K562 (cell line): ENCODE data around the gene LCE7A. TPM values are rescaled to one million over a fixed set of nuclear protein-coding genes. Genes with fewer than 3 reads are reported as not detected.

ENCODE experiments used
- ATAC-seq: fragments of 200-7000 bp; cut with Tn5 transposase; 3 replicates; pipeline ENCODE4 v1.9.1; 2020; ENCODE audit warnings: moderate library complexity
- BruUV-seq: library from RNA; stranded (reverse); fragments of 400-500 nt; replicated peaks from 2 replicates; lab custom pipeline; 2021; lab: Mats Ljungman, UMichigan
- CTCF ChIA-PET: fragments of 300-600 bp; formaldehyde crosslinking; extraction: SDS; loops from one replicate; lab custom pipeline; 2021; ENCODE audit warnings: low intra/inter-chr PET ratio; lab: Yijun Ruan, JAX
- POLR2A ChIA-PET: fragments of 300-600, 350-650 bp; sonication (Branson Sonifier 250); formaldehyde crosslinking; extraction: SDS; loops from one replicate; lab custom pipeline; 2021; ENCODE audit warnings: antibody characterized with exemption, inconsistent platforms; lab: Yijun Ruan, JAX
- DNase-seq, 4 experiments: peaks; one replicate each; pipeline versions ENCODE4 v3.0.0 to v3.0.0-alpha.2; 2011 to 2018; ENCODE audit warnings: low spot score in 3 of 4, mixed read lengths in 3 of 4; ENCODE audit errors: extremely low read depth in 1 of 4
- FAIRE-seq: peaks from 2 replicates; lab custom pipeline; 2011; peaks lifted over from hg19 to GRCh38; lab: Jason Lieb, UNC
- H2AFZ ChIP-seq: 2 replicates; pipeline ENCODE4 v1.6.0; 2011; ENCODE audit warnings: low read depth, low read length, control low read depth, inconsistent platforms
- H3K27ac ChIP-seq: fragments of 200-600 bp; 3 replicates; pipeline ENCODE4 v1.8.0; 2011; ENCODE audit warnings: low read depth, mild to moderate bottlenecking, control low read depth, inconsistent platforms, low read length, moderate library complexity, mixed read lengths; ENCODE audit errors: extremely low read depth
- H3K27me3 ChIP-seq, 2 experiments: fragments of 300-600 bp in 1 of 2; 2 replicates in 1 of 2; 3 replicates in 1 of 2; pipeline versions ENCODE4 v1.6.0 to v1.8.0; 2011; ENCODE audit warnings: inconsistent platforms in 2 of 2, low read length in 2 of 2, mild to moderate bottlenecking in 1 of 2, mixed read lengths in 1 of 2, moderate library complexity in 1 of 2; ENCODE audit not compliant: control insufficient read depth in 2 of 2, insufficient read depth in 2 of 2
- H3K36me3 ChIP-seq: fragments of 300-600 bp; 3 replicates; pipeline ENCODE4 v1.8.0; 2011; ENCODE audit warnings: mild to moderate bottlenecking, low read length, inconsistent platforms; ENCODE audit not compliant: control insufficient read depth, insufficient read depth
- H3K4me1 ChIP-seq, 2 experiments: fragments of 200-600 bp in 1 of 2; replicated peaks in 1 of 2; 2 replicates in 1 of 2; 3 replicates in 1 of 2; pipeline versions ENCODE4 v1.5.1 to v1.8.0; 2011; ENCODE audit warnings: inconsistent platforms in 2 of 2, low read length in 2 of 2, mild to moderate bottlenecking in 1 of 2, mixed read lengths in 1 of 2, moderate library complexity in 1 of 2; ENCODE audit not compliant: control insufficient read depth in 2 of 2, insufficient read depth in 2 of 2
- H3K4me2 ChIP-seq: 2 replicates; pipeline ENCODE4 v1.6.1; 2011; ENCODE audit warnings: low read length, control low read depth, inconsistent platforms, mixed read lengths; ENCODE audit not compliant: insufficient read depth
- H3K4me3 ChIP-seq: fragments of 200-600 bp; sonication (generic), shearing (Covaris generic); 2 replicates; pipeline ENCODE4 v1.5.1; 2016; ENCODE audit warnings: control low read depth, inconsistent platforms
- H3K79me2 ChIP-seq: fragments of 200-600 bp; 3 replicates; pipeline ENCODE4 v1.8.0; 2011; ENCODE audit warnings: low read length, inconsistent platforms; ENCODE audit not compliant: control insufficient read depth, insufficient read depth
- H3K9ac ChIP-seq, 2 experiments: 2 replicates each; pipeline versions ENCODE4 v1.6.0 to v1.6.1; 2011; ENCODE audit warnings: low read depth in 2 of 2, low read length in 2 of 2, control low read depth in 1 of 2, inconsistent platforms in 1 of 2, mild to moderate bottlenecking in 1 of 2, mixed read lengths in 1 of 2; ENCODE audit not compliant: insufficient read depth in 1 of 2
- H3K9me1 ChIP-seq: one replicate; pipeline ENCODE4 v1.6.0; 2011; ENCODE audit warnings: inconsistent platforms, mild to moderate bottlenecking, low read length, moderate library complexity; ENCODE audit not compliant: control insufficient read depth, insufficient read depth
- H3K9me3 ChIP-seq: replicated peaks from 2 replicates; pipeline ENCODE4 v1.5.1; 2011; ENCODE audit warnings: low read depth, low read length, inconsistent platforms; ENCODE audit not compliant: control insufficient read depth, insufficient read depth
- H4K20me1 ChIP-seq: replicated peaks from 2 replicates; pipeline ENCODE4 v1.6.1; 2011; ENCODE audit warnings: low read length, inconsistent platforms, mixed read lengths; ENCODE audit not compliant: control insufficient read depth, insufficient read depth
- BRCA1 ChIP-seq, 2 experiments: fragments of 450-650 bp in 1 of 2; sonication (generic) in 1 of 2; formaldehyde crosslinking in 1 of 2; IDR thresholded peaks; 2 replicates each; pipeline versions ENCODE4 v1.5.0 to v1.6.1; 2017 to 2020; ENCODE audit warnings: mild to moderate bottlenecking in 1 of 2, missing genetic modification reagents in 1 of 2
- HDAC3 ChIP-seq: fragments of 450-650 bp; IDR thresholded peaks from 2 replicates; pipeline ENCODE4 v1.6.1; 2018; ENCODE audit warnings: borderline replicate concordance, mild to moderate bottlenecking, moderate library complexity; ENCODE audit not compliant: partially characterized antibody
- HMG20A ChIP-seq: fragments of 450-650 bp; formaldehyde crosslinking; conservative IDR thresholded peaks from 2 replicates; pipeline ENCODE4 v1.4.0; 2020; ENCODE audit warnings: mild to moderate bottlenecking, mixed read lengths
- NFIX ChIP-seq: fragments of 250-450 bp; sonication (Bioruptor Pico); IDR thresholded peaks from 2 replicates; pipeline ENCODE4 v1.4.0; 2020; ENCODE audit warnings: low read depth, mild to moderate bottlenecking, moderate library complexity
- NR0B1 ChIP-seq: fragments of 450-650 bp; IDR thresholded peaks from one replicate; pipeline ENCODE4 v1.6.1; 2018; ENCODE audit warnings: mild to moderate bottlenecking, moderate library complexity; ENCODE audit not compliant: partially characterized antibody
- NR2C2 ChIP-seq, 2 experiments: fragments of 200-800 bp in 1 of 2; sonication (Bioruptor generic) in 1 of 2; sonication (generic) in 1 of 2; formaldehyde crosslinking in 1 of 2; IDR thresholded peaks; 2 replicates each; pipeline versions ENCODE4 v1.6.1 to v1.8.0; 2016 to 2022; ENCODE audit warnings: mild to moderate bottlenecking in 1 of 2, missing compliant biosample characterization in 1 of 2, missing genetic modification characterization in 1 of 2, missing genetic modification reagents in 1 of 2
- THRB ChIP-seq: fragments of 450-650 bp; formaldehyde crosslinking; conservative IDR thresholded peaks from 2 replicates; pipeline ENCODE4 v1.4.0; 2022; ENCODE audit warnings: mild to moderate bottlenecking, missing genetic modification characterization
- U2AF1 ChIP-seq: fragments of 200-400 bp; formaldehyde crosslinking; optimal IDR thresholded peaks from 2 replicates; pipeline ENCODE3; 2017; ENCODE audit warnings: mild to moderate bottlenecking, low read depth, low read length, moderate library complexity
- ZC3H11A ChIP-seq: IDR thresholded peaks from 2 replicates; pipeline ENCODE4 v1.6.1; 2012; ENCODE audit warnings: low read depth, low read length, improper control_type of control experiment
- ZFPM2 ChIP-seq: fragments of 250-450 bp; sonication (Bioruptor Pico); IDR thresholded peaks from 2 replicates; pipeline ENCODE4 v1.5.1; 2022; ENCODE audit warnings: mild to moderate bottlenecking
- ZNF146 ChIP-seq: IDR thresholded peaks from one replicate; pipeline ENCODE4 v1.6.1; 2018; ENCODE audit warnings: missing compliant biosample characterization; ENCODE audit not compliant: unreplicated experiment
- WGBS: fragments of 100-300 bp; shearing (Covaris generic); methylation state at CpG from one replicate; pipeline ENCODE4 v1.1.6; 2016; ENCODE audit warnings: low coverage, mixed read lengths; ENCODE audit not compliant: insufficient coverage; ENCODE audit errors: missing lambda C conversion rate; 5-methylcytosine and 5-hydroxymethylcytosine counted together
- in situ Hi-C: fragments of 300-500 bp; cut with MboI; formaldehyde crosslinking; loops from 4 replicates; pipeline ENCODE4 v1.15.0; 2018; ENCODE audit warnings: inconsistent platforms, mixed read lengths
- intact Hi-C: fragments of 100-400 bp; cut with micrococcal nuclease; formaldehyde crosslinking; loops from 2 replicates; pipeline ENCODE4 v1.14.2; 2022
- polyA plus RNA-seq, 8 experiments: library from polyadenylated mRNA; depleted of rRNA in 4 of 8; stranded (reverse) in 5 of 8; unstranded in 3 of 8; fragments of >200 nt; fragmentation: Nextera tagmentation in 2 of 8; fragmentation: Illumina TruSeq in 1 of 8; extraction: Ambion mirVana in 2 of 8; extraction: Trizol in 1 of 8; gene quantifications; 2 replicates each; pipeline versions ENCODE4 v1.2.1 to v1.2.3, GENCODE V29; 2011 to 2014; ENCODE audit warnings: inconsistent platforms in 1 of 8, missing spikeins in 1 of 8
- total RNA-seq, 7 experiments: library from RNA; depleted of rRNA in 6 of 7; stranded (reverse); fragments of >200 nt in 6 of 7; fragmentation: Illumina TruSeq in 2 of 7; extraction: Trizol in 2 of 7; gene quantifications; 2 replicates each; pipeline versions ENCODE4 v1.2.1 to v1.2.3, GENCODE V29; 2011 to 2021; ENCODE audit warnings: low replicate concordance in 1 of 7
- TF ChIP-seq, protein P1 (sequence below): fragments of 450-650 bp; IDR thresholded peaks from 2 replicates; pipeline ENCODE4 v1.6.1; 2014; ENCODE audit warnings: low read depth, mild to moderate bottlenecking, moderate library complexity, borderline replicate concordance

Gene LCE7A
- total and polyA plus RNA-seq, 9 of the 15 experiments (the other 6 are each of a cell fraction or from before 2014, with no cell fraction given), result not detected

- Histone ChIP-seq H3K79me2 (no peaks in the 10 kb centered on the region), H2AFZ (no peak within 1 kb of the TSS), H3K9ac (no peak within 1 kb of the TSS), H3K27me3 (no peaks in the 10 kb centered on the region; a peak in 1 of 5 replicates), H3K36me3 (no peaks in the 10 kb centered on the region), H3K9me3 (no peaks in the 10 kb centered on the region), H3K4me2 (no peak within 1 kb of the TSS), H3K9me1 (no peaks in the 10 kb centered on the region), H4K20me1 (no peaks in the 10 kb centered on the region), H3K4me1 (no peaks in the 10 kb centered on the region), H3K4me3 (no peak within 1 kb of the TSS), H3K27ac (no peak within 1 kb of the TSS)
- intact Hi-C loops (no loop called here), in situ Hi-C loops (no loop called here)
- CTCF ChIA-PET, result no interaction called here
- TF ChIP-seq, protein P1, sequence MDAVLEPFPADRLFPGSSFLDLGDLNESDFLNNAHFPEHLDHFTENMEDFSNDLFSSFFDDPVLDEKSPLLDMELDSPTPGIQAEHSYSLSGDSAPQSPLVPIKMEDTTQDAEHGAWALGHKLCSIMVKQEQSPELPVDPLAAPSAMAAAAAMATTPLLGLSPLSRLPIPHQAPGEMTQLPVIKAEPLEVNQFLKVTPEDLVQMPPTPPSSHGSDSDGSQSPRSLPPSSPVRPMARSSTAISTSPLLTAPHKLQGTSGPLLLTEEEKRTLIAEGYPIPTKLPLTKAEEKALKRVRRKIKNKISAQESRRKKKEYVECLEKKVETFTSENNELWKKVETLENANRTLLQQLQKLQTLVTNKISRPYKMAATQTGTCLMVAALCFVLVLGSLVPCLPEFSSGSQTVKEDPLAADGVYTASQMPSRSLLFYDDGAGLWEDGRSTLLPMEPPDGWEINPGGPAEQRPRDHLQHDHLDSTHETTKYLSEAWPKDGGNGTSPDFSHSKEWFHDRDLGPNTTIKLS, result no peak
- TF ChIP-seq NR0B1 (no peak), HDAC3 (no peak), U2AF1 (no peak), THRB (no peak), HMG20A (CRISPR knock-in tag) (no peak), ZFPM2 (CRISPR knock-in tag) (no peak), ZNF146 (no peak), NFIX (no peak), BRCA1 (IDR thresholded peaks at IDR 0.05) (no peak), BRCA1 (CRISPR knock-in tag; IDR thresholded peaks at IDR 0.05) (no peak), ZC3H11A (no peak), NR2C2 (CRISPR knock-in tag; IDR thresholded peaks at IDR 0.05) (no peak), NR2C2 (tag; IDR thresholded peaks at IDR 0.05) (no peak)
- FAIRE-seq, result no peak
- no TSS peak for BruUV-seq
- no peak for DNase-seq
- WGBS, result 0% methylated on average over 3 of the region's 3 CpGs
- ATAC-seq, result no peak
- POLR2A ChIA-PET, result no interaction called here
Observed at GRCh38 chr1:152842556-152842955, 17.2 kb upstream of the LCE7A start, which contains the start of gene LCE6A. LCE6A (plus strand) TSS chr1:152842856; CDS start chr1:152843521, 665 bp downstream.
